Heart left ventricle (tissue), 16 donors: ENCODE data around the gene IGSF6. TPM values are rescaled to one million over a fixed set of nuclear protein-coding genes. Genes with fewer than 3 reads are reported as not detected.
A peak's percentile ranks its signal among the peaks of the same experiment; 100 is the strongest.
"Not testable (repeated sequence)": the region's sequence is repeated elsewhere in the genome, so short reads cannot be mapped to it uniquely, and the experiment has no call there.

Experiments
- ATAC-seq, 4 donors: fragments of 200-7000 bp; cut with Tn5 transposase; one replicate each; pipeline ENCODE4 v1.9.1; 2020 to 2022; ENCODE audit warnings: moderate library complexity in 4 of 4, mild to moderate bottlenecking in 3 of 4, moderate number of reproducible peaks in 1 of 4
- DNase-seq, 5 donors: peaks; one replicate each; pipeline ENCODE4 v3.0.0-alpha.2; 2020
- H3K27ac ChIP-seq, 12 donors: fragments of 200-600 bp; sonication (generic) in 4 of 12; one replicate each; pipeline versions ENCODE4 v1.5.0 to v1.8.0; 2016 to 2022; ENCODE audit warnings: mild to moderate bottlenecking in 2 of 12
- H3K27me3 ChIP-seq, 9 donors: fragments of 200-600 bp; sonication (generic) in 2 of 9; one replicate each; pipeline versions ENCODE4 v1.5.1 to v1.8.0; 2016 to 2022; ENCODE audit warnings: mild to moderate bottlenecking in 3 of 9
- H3K36me3 ChIP-seq, 9 donors: fragments of 200-600 bp; sonication (generic) in 2 of 9; one replicate each; pipeline versions ENCODE4 v1.5.0 to v1.8.0; 2018 to 2022; ENCODE audit warnings: mild to moderate bottlenecking in 2 of 9
- H3K4me1 ChIP-seq, 12 donors: fragments of 200-600 bp; sonication (generic) in 4 of 12; one replicate each; pipeline versions ENCODE4 v1.5.0 to v1.8.0; 2016 to 2022; ENCODE audit warnings: mild to moderate bottlenecking in 3 of 12
- H3K4me3 ChIP-seq, 12 donors: fragments of 200-600 bp; sonication (generic) in 4 of 12; one replicate each; pipeline versions ENCODE4 v1.5.0 to v1.8.0; 2017 to 2022; ENCODE audit warnings: mild to moderate bottlenecking in 9 of 12, moderate library complexity in 4 of 12
- H3K9me3 ChIP-seq, 12 donors: fragments of 200-600 bp; sonication (generic) in 4 of 12; one replicate each; pipeline versions ENCODE4 v1.5.0 to v1.8.0; 2016 to 2022; ENCODE audit warnings: mild to moderate bottlenecking in 1 of 12
- CTCF ChIP-seq, 12 donors: fragments of 200-600 bp; sonication (generic) in 4 of 12; IDR thresholded peaks; one replicate each; pipeline versions ENCODE4 v1.5.0 to v1.8.0; 2018 to 2022; ENCODE audit warnings: antibody characterized with exemption in 12 of 12, mild to moderate bottlenecking in 5 of 12
- POLR2A ChIP-seq, 2 donors: fragments of 450-650 bp; IDR thresholded peaks; one replicate each; pipeline ENCODE4 v1.6.1; 2017; ENCODE audit warnings: antibody characterized with exemption in 2 of 2, mild to moderate bottlenecking in 2 of 2, moderate library complexity in 2 of 2
- WGBS, 4 donors: extraction: QIAGEN DNeasy Blood & Tissue Kit in 2 of 4; methylation state at CpG; one replicate each; pipeline versions ENCODE4 v1.1.5 to v1.1.7; 2013 to 2018; 5-methylcytosine and 5-hydroxymethylcytosine counted together
- intact Hi-C, 10 donors: fragments of 100-400 bp; cut with DNase I; formaldehyde crosslinking; loops; one replicate each; pipeline versions ENCODE4 v1.11.1 to v1.14.2; 2022
- polyA plus RNA-seq, 2 donors: library from polyadenylated mRNA; stranded (reverse); fragments of 200-250 nt; gene quantifications; one replicate each; pipeline ENCODE4 v1.2.3, GENCODE V29; 2013
- total RNA-seq, 9 donors: library from RNA; depleted of rRNA in 2 of 9; stranded (reverse); fragments of >200 nt in 2 of 9; fragmentation: NEBNext Ultra II Directional in 3 of 9; extraction: Animal tissue kit (Norgen Biotek cat#: 25700) in 3 of 9; gene quantifications; one replicate each; pipeline versions ENCODE4 v1.1.0 to v1.2.4, GENCODE V29; 2016 to 2023
- donor health status: ischemic (EF 13 %, LVEDD 7.1; RV severe dilation, severe dysfunction).
- donor health status: healthy with polysubstance abuse.
- donor health status: DM: no; HTN: yes; CAD: no.
- donor health status: DM: no; HTN: no; CAD: no.
- donor health status: ischemic (EF 25% LVEDD 6.9; RV normal size, moderate dysfunction).
- donor health status: ischemic (EF 25% LVEDD 5.7; RV mildly dilated, moderate dysfunction).
- donor health status: healthy.
- donor health status: DM: yes; HTN: yes; CAD: no.
- donor health status: ischemic (EF 35%, LVEDD 5.7; RV mildly dilated, moderate dysfunction).
- donor health status: nonischemic (EF 11% LVEDD 7.7; RV severe dilation, severe dysfunction).
- donor health status: DM: yes; HTN: yes; CAD: no.
- donor health status: PGD.
- donor health status: ischemic (EF 29% LVEDD 5.4; RV normal size, mild dysfunction).
- donor health status: nonischemic (EF 23%, LVEDD 6.1; RV moderate dilation, normal function).

The IGSF6 gene
- total and polyA plus RNA-seq, 11 donors, result 0.56 to 45.0 (median 0.99) TPM

GRCh38 chr16:21639493-21639892 lies 12.9 kb downstream of the IGSF6 start:
- Histone ChIP-seq H3K4me1 (peaks cover 0 to 48% (median 3%) of the 10 kb centered on the region in 12 donors), H3K27me3 (no peaks in the 10 kb centered on the region), H3K27ac (peak overlapping the region in 1 of 12 donors; percentile 1), H3K36me3 (peaks cover 0 to 22% (median 0%) of the 10 kb centered on the region in 9 donors), H3K9me3 (no peaks in the 10 kb centered on the region), H3K4me3 (no peak overlapping the region)
- ATAC-seq (no peak), DNase-seq (no peak)
- intact Hi-C loops, result loop anchor here in 4 of 10 donors (2.0 to 5.0 kb wide), 4 partner anchors 37 to 55 kb away; partner anchors contain the start of gene METTL9 (in 1 of the 4)
- WGBS, 4 donors, result 92 to 98% (median 93%) methylated on average over 2 of the region's 2 CpGs
- TF ChIP-seq CTCF (IDR thresholded peaks at IDR 0.05) (no peak), POLR2A (IDR thresholded peaks at IDR 0.05) (no peak)

DNA sequence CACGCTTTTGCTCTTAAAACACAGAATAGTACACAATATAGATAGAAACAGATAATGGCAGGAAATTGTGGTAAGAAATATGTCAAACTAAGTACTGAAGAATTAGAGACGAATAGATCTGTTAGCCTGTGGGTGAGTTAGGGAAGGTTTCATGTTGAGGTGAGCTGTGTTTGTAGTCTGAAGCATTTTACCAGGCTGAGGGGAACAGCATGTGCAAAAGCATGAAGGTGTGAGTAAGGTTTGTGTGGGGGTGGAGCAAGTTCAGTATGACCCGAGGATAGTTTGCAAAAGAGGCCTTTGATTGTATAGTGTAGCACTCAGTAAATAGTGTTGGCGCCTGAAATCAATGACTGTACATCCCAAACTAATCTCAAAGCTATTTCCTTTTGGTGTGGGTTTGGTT lies 13.8 kb downstream of the IGSF6 start:
- intact Hi-C loops, result loop anchor here in 4 of 10 donors (2.0 to 5.0 kb wide), 4 partner anchors 36 to 54 kb away; partner anchors contain the start of gene METTL9 (in 1 of the 4)
- Histone ChIP-seq H3K27ac (peak overlapping the region in 1 of 12 donors; percentile 43), H3K36me3 (peaks cover 0 to 22% (median 5%) of the 10 kb centered on the region in 9 donors), H3K4me3 (no peak overlapping the region), H3K9me3 (no peaks in the 10 kb centered on the region), H3K4me1 (peaks cover 0 to 38% (median 0%) of the 10 kb centered on the region in 12 donors), H3K27me3 (no peaks in the 10 kb centered on the region)
- TF ChIP-seq POLR2A (IDR thresholded peaks at IDR 0.05) (no peak), CTCF (IDR thresholded peaks at IDR 0.05) (no peak)
- WGBS, 4 donors, result 75 to 80% (median 78%) methylated on average over 4 of the region's 4 CpGs
- ATAC-seq (no peak), DNase-seq (no peak)

DNA sequence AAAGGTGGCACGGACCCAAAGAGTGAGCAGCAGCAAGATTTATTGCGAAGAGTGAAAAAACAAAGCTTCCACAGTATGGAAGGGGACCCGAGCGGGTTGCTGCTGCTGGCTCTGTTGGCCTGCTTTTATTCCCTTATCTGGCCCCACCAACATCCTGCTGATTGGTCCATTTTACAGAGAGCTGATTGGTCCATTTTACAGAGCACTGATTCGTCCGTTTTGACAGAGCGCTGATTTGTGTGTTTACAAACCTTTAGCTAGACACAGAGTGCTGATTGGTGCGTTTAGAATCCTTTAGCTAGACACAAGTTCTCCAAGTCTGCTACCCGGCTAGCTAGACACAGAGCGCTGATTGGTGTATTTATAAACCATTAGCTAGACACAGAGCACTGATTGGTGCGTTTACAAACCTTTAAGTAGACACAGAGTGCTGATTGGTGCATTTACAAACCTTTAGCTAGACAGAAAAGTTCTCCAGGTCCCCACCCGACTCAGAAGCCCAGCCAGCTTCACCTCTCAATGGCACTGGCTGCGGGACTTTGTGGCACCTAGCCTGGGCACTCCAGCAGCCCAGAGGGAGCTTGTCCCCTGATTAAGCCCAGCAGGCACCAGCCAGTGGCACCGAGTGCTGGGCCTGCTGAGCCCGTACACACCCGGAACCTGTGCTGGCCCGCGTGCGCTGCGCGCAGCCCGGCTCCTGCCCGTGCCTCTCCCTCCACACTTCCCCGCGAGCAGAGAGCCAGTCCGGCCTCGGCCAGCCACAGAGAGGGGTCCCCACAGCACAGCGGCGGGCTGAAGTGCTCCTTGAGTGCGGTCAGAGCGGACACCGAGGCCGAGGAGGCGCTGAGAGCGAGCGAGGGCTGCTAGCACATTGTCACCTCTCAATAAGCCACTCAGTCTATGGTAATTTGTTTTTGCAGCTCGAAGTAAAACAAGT lies 15.1 kb downstream of the IGSF6 start:
- 93 to 97% (median 95%) methylated on average over 30 to 37 of the region's 37 CpGs for WGBS, 4 donors
- TF ChIP-seq CTCF (IDR thresholded peaks at IDR 0.05) (no peak), POLR2A (IDR thresholded peaks at IDR 0.05) (no peak)
- DNase-seq (no peak), ATAC-seq (no peak)
- Histone ChIP-seq H3K27ac (no peak overlapping the region), H3K4me1 (peaks cover 0 to 28% (median 0%) of the 10 kb centered on the region in 12 donors), H3K27me3 (no peaks in the 10 kb centered on the region), H3K4me3 (no peak overlapping the region), H3K9me3 (no peaks in the 10 kb centered on the region), H3K36me3 (peaks cover 0 to 25% (median 5%) of the 10 kb centered on the region in 9 donors)
- intact Hi-C loops, result loop anchor here in 3 of 10 donors (5.0 kb wide), 3 partner anchors 35 to 50 kb away; partner anchors contain the start of gene METTL9 (in 1 of the 3)

DNA sequence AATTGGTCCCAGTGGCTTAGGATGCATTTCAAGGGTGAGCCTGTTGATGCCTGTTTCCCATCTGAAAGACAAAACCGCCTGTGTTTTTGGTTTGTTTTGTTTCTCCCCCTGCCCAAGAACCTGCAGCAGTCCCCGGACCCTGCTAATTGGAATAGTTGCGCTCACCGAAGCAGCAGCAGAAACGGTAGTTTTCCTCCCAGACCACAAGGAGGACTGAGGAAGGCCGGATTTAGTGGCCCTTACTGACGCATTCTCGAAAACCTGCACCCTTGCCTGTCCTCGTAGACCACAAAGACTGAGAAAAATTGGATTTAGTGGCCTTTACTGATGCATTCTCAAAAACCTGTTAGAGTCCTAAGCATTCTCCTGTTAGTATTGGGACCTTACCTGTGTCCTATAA lies 16.7 kb downstream of the IGSF6 start:
- not testable (repeated sequence) for H3K27me3 ChIP-seq, DNase-seq, ATAC-seq, H3K27ac ChIP-seq, H3K4me3 ChIP-seq, H3K9me3 ChIP-seq
- intact Hi-C loops, result loop anchor here in 3 of 10 donors (5.0 kb wide), 3 partner anchors 33 to 48 kb away; partner anchors contain the start of gene METTL9 (in 1 of the 3)
- 93 to 98% (median 95%) methylated on average over 9 of the region's 9 CpGs for WGBS, 4 donors
- peaks cover 0 to 31% (median 0%) of the 10 kb centered on the region in 12 donors for H3K4me1 ChIP-seq
- H3K36me3 ChIP-seq, result peaks cover 0 to 29% (median 5%) of the 10 kb centered on the region in 9 donors
